ENCODE measurements around the gene LEUTX.
"Not testable (repeated sequence)": the region's sequence is repeated elsewhere in the genome, so short reads cannot be mapped to it uniquely, and the experiment has no call there.

The LEUTX gene

DNA sequence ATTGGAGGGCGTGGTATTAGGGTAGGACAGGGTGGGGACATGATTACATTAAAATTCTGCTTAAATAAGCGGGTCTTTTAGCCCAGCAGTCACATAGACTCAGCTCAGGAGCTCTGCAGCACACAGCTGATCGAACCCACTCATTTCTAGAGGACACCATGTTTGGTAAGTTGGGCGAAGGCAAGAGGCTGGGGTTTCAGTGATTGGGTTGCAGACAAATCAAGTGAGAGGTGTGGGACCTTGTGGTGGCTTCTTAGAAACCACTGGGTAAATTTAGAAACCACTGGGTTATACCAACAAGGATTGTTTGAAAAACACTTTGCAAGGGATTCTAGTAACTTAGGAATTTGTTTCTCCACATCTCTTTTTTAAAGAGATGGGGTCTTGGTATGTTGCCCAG lies at the start of gene LEUTX:
LEUTX (plus strand) TSS at position 92 of the 400 bp plus-strand sequence; CDS start at position 159, 67 bp downstream.
- no peak for DNase-seq

- DNase-seq, result no peak
These were observed 49.1 kb upstream of the LEUTX start for GRCh38 chr19:39729594-39729993.

DNA sequence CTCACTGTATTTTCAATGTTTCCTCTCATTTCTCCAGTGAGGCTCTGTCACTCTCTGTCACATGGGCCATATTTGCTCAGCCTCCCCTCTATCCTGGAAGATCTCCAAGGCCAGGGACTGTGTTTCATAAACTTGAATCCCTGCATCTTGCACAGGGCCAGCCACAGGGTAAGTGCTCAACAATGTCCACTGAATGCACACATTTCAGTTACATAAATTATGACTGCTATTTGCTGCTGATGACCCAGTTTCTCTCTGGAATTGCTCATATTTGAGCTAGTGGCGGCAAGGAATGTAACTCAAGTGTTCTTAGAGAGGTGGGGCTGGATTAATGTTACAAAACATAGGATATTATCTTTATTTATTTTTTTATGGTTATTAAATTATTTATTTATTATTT lies 47.0 kb upstream of the LEUTX start:
- DNase-seq, result no peak

DNA sequence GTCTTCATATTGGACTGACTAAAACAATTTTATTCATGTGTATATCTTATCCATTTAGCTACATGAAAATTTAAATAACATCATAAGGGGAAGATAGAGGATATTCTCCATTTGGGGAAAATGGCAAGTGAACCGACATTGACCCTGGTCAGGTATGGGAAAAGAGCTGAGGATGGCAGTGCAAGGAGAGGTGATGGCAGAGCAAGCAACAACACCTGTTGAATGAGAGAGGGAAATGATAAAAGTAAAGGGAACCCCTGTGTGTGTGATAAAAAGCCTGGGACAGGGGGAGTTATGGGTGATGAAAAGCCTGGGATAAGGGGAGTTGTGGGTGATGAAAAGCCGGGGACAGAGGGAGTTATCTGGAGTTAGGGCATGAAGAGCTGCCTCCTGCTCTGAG lies 44.8 kb upstream of the LEUTX start:
- no peak for DNase-seq

DNA sequence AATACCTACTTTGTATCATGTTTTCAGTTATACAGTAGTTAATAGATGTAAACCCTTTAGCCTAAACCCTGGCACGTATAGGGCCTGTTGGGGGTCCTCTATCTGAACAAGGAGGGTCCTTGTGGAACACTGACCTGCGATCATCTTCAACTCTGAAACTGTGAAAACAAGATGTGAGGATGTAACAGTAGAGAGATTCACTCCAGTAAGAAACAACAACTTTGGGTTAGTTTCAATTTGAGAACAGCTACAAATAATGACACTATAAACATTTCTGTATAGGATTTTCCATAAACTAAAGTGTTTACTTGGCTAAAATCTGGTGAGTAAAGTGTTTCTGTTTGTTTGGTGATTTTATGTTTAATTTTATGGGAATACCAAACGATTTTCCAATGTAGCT lies 43.0 kb upstream of the LEUTX start:
- no peak for DNase-seq

GRCh38 chr19:39736088-39736487 lies 42.6 kb upstream of the LEUTX start:
- no peak for DNase-seq

- peak; percentile 11 for DNase-seq
These were observed 41.3 kb upstream of the LEUTX start for GRCh38 chr19:39737351-39737750.

- DNase-seq, result no peak
These were observed 40.8 kb upstream of the LEUTX start, which contains the start of gene CLC for GRCh38 chr19:39737891-39738290. Gene CLC (minus strand): TSS chr19:39738029. CDS start chr19:39737952, 77 bp downstream.

- no peak for DNase-seq
These were observed 39.8 kb upstream of the LEUTX start for GRCh38 chr19:39738814-39739213.

GRCh38 chr19:39740395-39740794 lies 38.3 kb upstream of the LEUTX start:
- no peak for DNase-seq

DNA sequence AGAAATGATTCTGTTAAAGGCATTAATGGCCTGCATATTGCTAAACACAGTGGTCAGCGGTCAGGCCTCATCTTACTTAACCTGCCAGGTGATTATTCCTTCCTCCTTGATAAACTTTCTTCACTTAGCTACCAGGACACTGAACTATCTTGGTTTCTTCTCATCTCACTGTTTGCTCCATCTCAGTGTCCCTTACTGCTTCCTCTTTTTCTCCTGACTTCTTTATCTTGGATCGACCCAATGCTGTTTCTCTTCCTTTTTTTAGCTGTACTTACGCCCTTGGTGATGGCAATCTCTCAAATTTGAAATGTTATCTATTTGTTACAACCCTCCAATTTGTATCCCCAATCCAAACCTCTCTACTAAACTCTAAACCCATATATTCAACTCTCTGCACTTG lies 33.0 kb upstream of the LEUTX start:
- DNase-seq, result no peak

DNA sequence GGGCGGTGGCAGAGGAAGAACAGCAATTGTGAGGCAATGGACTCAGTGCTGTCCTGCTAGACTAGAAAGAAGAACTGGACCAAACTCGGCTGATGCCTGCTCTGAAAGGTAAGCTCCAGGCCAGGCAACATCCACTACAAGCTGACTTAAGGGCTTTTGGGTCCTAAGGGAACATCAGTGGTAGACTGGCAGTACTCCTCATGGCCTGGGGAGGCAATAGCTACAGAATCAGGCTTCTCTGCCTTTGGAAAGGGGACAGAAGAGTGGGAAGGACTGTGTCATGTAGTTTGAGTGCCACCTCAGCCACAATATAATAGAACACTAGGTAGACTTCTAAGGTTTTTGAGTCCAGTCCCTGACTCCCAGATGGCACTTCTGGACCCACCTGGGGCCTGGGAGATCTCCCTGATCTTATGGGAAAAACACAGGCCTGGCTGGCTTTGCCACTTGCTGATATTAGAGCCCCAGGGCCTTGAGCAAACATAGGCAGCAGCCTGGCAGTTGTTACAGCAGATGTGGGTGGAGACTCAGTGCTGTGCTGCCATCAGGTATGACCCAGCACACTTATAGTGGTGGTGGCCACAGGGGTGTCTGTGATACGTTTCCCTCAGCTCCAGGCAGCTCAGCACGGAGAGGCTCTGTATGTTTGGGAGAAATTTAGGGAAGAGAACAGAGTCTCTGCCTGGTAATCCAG lies 31.7 kb upstream of the LEUTX start:
- DNase-seq, result no peak

DNA sequence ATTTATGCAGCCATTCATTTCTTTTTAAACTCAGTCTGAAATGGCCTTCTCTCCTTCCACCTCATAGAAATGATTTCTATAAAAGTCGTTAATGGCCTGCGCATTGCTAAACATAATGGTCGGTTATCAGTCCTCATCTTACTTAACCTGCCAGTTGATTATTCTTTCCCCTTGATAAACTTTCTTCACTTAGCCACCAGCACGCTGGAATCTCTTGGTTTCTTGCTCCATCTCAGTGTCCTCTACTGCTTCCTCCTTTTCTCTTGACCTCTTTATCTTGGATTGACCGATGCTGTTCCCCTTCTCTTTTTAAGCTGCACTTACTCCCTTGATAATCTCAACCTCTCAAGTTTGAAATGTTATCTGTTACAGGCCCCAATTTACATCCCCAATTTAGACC lies 28.7 kb upstream of the LEUTX start:
- no peak for DNase-seq

DNA sequence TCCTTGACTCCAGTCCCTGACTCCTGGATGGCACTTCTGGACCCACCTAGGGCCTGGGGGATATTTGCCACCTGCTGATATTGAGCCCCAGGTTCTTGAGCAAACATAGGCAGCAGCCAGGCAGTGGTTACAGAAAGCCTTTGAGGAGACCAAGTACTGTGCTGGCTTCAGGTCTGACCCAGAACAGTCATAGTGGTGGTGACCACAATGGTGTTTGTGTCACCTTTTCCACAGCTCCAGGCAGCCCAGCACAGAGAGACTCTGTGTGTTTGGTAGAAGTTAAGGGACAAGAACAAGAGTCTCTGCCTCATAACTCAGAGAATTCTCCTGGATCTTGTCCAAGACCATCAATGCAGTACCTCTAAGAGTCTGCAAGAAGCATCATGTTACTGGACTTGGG lies 26.3 kb upstream of the LEUTX start:
- DNase-seq, result no peak

DNA sequence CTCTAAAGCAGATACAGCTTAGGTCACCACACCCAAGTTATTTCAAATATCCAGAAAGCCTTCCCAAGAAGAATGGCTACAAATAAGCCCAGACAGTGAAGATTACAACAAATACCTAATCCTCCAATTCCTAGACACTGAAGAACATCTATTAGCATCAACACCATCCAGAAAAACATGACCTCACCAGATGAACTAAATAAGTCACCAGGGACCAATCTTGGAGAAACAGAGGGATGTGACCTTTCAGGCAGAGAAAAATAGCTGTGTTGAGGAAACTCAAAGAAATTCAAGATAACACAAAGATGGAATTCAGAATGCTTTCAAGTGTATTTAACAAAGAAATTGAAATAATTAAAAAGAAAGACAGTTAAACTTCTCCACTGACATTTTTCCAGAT lies 25.9 kb upstream of the LEUTX start:
- no peak for DNase-seq

DNA sequence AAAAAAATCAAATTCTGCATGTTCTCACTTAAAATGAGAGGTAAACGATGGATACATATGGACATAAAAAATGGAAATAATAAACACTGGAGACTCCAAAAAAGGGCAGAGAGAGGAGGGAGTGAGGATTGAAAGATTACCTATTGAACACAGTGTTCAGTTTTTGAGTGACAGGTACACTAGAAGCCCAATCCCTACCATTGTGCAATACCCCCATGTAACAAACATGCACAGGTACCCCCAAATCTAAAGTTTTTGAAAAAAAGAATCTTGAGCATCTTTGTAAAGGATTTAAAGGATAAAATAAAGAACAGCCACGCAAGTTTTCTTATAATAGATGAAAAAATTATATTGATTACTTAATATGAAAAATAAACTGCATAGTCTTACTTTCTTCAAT lies 24.1 kb upstream of the LEUTX start:
- no peak for DNase-seq

GRCh38 chr19:39754971-39755370 lies 23.7 kb upstream of the LEUTX start:
- DNase-seq, result no peak

- no peak for DNase-seq
These were observed 19.0 kb upstream of the LEUTX start for GRCh38 chr19:39759457-39760184.

DNA sequence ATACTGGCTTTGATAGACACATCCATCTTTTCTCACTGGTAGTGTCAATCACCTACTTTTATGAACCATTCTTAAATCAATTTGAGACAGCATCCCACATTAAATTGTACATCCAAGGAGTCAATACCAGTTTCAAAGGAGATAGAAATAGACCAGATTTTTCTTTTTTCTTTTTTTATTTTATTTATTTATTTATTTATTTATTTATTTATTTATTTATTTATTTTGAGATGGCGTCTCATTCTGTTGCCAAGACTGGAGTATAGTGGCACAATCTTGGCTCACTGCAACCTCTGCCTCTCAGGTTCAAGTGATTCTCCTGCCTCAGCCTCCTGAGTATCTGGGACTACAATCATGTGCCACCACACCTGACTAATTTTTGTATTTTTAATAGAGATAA lies 16.8 kb upstream of the LEUTX start:
- not testable (repeated sequence) for DNase-seq

DNA sequence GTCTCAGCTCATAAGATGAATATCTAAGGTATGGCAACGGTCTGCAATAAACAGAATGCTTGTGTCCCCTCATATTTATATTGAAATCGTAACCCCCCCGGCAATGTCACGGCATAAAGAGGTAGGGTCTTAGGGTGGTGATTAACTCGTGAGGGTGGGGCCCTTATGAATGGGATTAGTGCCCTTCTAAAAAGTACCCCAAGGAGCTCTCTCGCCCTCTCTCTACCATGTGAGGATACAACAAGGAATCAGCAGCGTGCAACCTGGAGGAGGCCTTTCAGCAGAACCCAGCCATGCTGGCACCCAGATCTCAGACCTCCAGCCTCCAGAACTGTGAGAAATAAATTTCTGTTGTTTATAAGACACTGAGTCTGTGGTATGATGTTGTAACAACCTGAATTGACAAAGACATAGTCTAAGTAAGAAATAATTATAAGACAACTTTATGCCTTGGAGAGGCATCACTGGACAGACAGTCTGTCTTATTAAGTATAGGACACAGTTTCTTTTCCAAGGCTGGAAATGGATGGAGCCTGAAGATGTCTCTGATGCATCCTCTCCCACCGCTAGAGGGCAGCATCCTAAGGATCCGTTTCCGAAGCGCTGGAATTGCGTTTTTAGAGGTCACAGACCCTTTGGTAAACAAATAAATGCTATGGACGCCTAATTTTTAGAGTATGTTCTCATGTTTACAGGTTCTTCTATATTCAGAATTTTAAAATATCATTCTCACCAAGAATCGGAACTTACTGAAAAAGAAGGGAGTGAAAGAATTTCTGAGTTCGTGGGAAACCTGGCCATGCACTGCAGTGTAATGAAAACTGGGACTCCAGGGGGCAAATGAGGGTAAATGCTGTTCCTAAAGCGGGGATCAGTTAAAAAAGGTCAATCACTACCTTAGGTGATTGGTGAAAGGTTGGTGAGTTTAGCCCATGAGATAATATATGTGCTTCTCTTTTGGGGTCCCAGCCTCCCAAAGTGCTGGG lies 13.3 kb upstream of the LEUTX start:
- peak; percentile 37 for DNase-seq

DNA sequence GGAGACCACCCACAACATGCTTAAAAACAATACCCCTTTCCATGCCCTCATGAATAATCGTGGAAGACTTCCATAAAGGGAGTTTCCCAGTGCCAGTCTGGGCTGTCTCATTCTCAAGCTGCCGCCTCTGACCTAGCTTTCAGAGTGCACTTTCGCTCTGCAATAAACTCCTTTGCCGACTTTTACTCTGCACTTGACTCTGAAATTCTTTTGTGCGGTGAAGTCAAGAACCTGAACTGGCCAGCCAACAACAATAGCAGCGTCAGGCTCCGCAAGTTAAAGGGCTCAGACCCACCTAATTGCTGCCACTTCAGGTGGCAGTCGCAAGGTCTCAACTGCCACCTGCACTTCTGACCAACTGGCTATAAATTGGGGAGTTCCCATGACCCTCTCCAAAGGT lies 10.3 kb upstream of the LEUTX start:
- DNase-seq, result no peak

DNA sequence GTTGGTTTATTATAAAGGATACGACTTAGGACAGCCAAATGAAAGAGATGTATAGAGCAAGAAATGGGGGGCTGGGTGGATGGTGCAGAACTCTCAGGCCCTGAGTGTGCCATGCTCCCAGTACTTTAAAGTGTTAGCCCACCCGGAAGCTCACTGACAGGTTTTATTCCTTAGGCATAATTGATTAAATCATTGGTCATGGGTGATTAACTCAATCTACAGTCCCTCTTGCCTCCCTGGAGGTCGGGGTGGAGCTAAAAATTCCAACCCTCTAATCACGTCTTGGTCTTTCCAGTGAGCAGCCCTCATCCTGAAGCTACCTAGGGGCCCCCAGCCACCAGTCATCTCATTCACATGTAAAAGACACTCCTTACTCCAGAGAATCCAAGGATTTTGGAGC lies 9.9 kb upstream of the LEUTX start:
- DNase-seq, result no peak

DNA sequence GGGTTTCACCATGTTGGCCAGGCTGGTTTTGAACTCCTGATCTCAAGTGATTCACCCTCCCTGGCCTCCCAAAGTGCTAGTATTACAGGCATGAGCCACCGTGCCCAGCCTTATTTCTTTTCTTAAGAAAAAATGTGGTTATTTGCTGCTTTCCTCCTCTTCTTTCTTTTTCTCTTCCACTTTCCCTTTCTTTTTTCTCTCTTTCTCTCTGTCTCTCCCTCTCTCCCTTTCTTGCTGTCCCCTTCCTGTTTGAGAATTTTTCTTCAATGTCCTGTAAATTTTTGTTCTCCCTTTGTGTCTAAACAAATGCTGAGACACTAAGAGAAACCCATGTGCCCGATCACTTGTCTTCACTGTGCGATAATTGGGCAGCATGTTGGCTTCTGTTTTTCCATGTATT lies 2.2 kb downstream of the LEUTX start:
- no peak for DNase-seq
